HG03571 (cell line): ENCODE data around the gene SKA1.
"Not testable (repeated sequence)": the region's sequence is repeated elsewhere in the genome, so short reads cannot be mapped to it uniquely, and the experiment has no call there.

Experiments
- ATAC-seq: cut with Tn5 transposase; IDR thresholded peaks from one replicate; pipeline ENCODE4 v1.9.1; 2021; ENCODE audit not compliant: unreplicated experiment

SKA1 gene

GRCh38 chr18:50428531-50429206 lies 53.8 kb downstream of the SKA1 start:
- no peak for ATAC-seq

GRCh38 chr18:50429207-50429948 lies 54.5 kb downstream of the SKA1 start:
- ATAC-seq = no peak

- no peak for ATAC-seq
Observed at GRCh38 chr18:50432915-50433314, 58.1 kb downstream of the SKA1 start.

GRCh38 chr18:50436742-50437141 lies 61.9 kb downstream of the SKA1 start:
- not testable (repeated sequence) for ATAC-seq

- ATAC-seq = no peak
Observed at GRCh38 chr18:50439460-50440015, 64.7 kb downstream of the SKA1 start.

- ATAC-seq = no peak
Observed at GRCh38 chr18:50441016-50441415, 66.2 kb downstream of the SKA1 start.

- no peak for ATAC-seq
Observed at GRCh38 chr18:50441501-50441900, 66.7 kb downstream of the SKA1 start.
